ENCODE measurements around the gene CADM4.

- TF ChIP-seq CTCF (IDR thresholded peaks at IDR 0.05): no peak
- no peak for TF ChIP-seq POLR2A (IDR thresholded peaks at IDR 0.05; ENCODE audit: low read depth)
- no peak for TF ChIP-seq POLR2AphosphoS5 (IDR thresholded peaks at IDR 0.05)
- TF ChIP-seq EP300 (IDR thresholded peaks at IDR 0.05): no peak
These were observed 16.8 kb upstream of the CADM4 start for GRCh38 chr19:43656436-43656835.

Data from esophagus muscularis mucosa (tissue), 4 donors.